HG02885 (cell line): ENCODE data around the gene RAB20.
"Not testable (repeated sequence)": the region's sequence is repeated elsewhere in the genome, so short reads cannot be mapped to it uniquely, and the experiment has no call there.

Experiments used
- ATAC-seq: cut with Tn5 transposase; IDR thresholded peaks from one replicate; pipeline ENCODE4 v1.9.1; 2021; ENCODE audit warnings: mild to moderate bottlenecking; ENCODE audit not compliant: unreplicated experiment, poor library complexity

The RAB20 gene

GRCh38 chr13:110555601-110556223 is 5.8 kb downstream of the RAB20 start:
- peak; percentile 63 for ATAC-seq

GRCh38 chr13:110554946-110555345 is 6.6 kb downstream of the RAB20 start:
- no peak for ATAC-seq

- no peak for ATAC-seq
Measured at GRCh38 chr13:110554227-110554836, 7.2 kb downstream of the RAB20 start.

GRCh38 chr13:110553417-110553816 is 8.1 kb downstream of the RAB20 start:
- no peak for ATAC-seq

GRCh38 chr13:110552767-110553166 is 8.8 kb downstream of the RAB20 start:
- no peak for ATAC-seq

- ATAC-seq = no peak
Measured at GRCh38 chr13:110551284-110551683, 10.2 kb downstream of the RAB20 start.

- ATAC-seq = no peak
Measured at GRCh38 chr13:110549795-110550160, 11.7 kb downstream of the RAB20 start.

GRCh38 chr13:110548891-110549794 is 12.4 kb downstream of the RAB20 start:
- ATAC-seq = no peak

GRCh38 chr13:110546926-110547325 is 14.6 kb downstream of the RAB20 start:
- ATAC-seq = no peak

- ATAC-seq = no peak
Measured at GRCh38 chr13:110546378-110546777, 15.1 kb downstream of the RAB20 start.

- ATAC-seq = no peak
Measured at GRCh38 chr13:110542169-110542796, 19.2 kb downstream of the RAB20 start.

- no peak for ATAC-seq
Measured at GRCh38 chr13:110541526-110541920, 20.0 kb downstream of the RAB20 start.

- ATAC-seq = no peak
Measured at GRCh38 chr13:110540871-110541525, 20.5 kb downstream of the RAB20 start.

- ATAC-seq = no peak
Measured at GRCh38 chr13:110539894-110540293, 21.6 kb downstream of the RAB20 start.

GRCh38 chr13:110538632-110539031 is 22.9 kb downstream of the RAB20 start:
- ATAC-seq = peak; percentile 43

- peak; percentile 61 for ATAC-seq
Measured at GRCh38 chr13:110536006-110536693, 25.4 kb downstream of the RAB20 start.

- ATAC-seq = no peak
Measured at GRCh38 chr13:110535526-110535925, 26.0 kb downstream of the RAB20 start.

- no peak for ATAC-seq
Measured at GRCh38 chr13:110533771-110534670, 27.5 kb downstream of the RAB20 start.

- ATAC-seq = not testable (repeated sequence)
Measured at GRCh38 chr13:110532258-110532657, 29.3 kb downstream of the RAB20 start.
